Measurements from ENCODE around the gene NRROS.
A peak's percentile ranks its signal among the peaks of the same experiment; 100 is the strongest.
"Not testable (repeated sequence)": the region's sequence is repeated elsewhere in the genome, so short reads cannot be mapped to it uniquely, and the experiment has no call there.

Gene NRROS

DNA sequence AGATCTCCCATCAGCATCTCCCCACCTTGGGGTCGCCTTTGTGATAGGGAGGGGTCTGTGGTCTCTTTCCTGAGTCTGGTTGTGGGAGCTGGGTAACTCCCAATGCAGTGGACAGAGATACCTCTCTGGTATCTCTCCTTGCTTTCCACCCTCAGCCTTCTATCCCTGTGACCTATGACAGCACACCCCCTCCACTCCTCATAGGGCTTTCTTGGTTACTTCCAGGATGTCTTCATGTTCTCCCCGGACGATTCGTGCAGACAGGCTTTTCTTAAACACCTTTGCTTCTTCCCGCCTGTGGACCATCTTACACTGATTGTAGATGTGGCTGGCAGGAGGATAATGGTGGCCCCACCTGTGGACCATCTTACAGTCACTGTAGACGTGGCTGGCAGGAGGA, 14.2 kb upstream of the NRROS start:
- DNase-seq, result no peak

- DNase-seq, result no peak
Measured at GRCh38 chr3:196627918-196628231, 11.6 kb upstream of the NRROS start.

GRCh38 chr3:196629228-196629627, 10.3 kb upstream of the NRROS start:
- DNase-seq, result no peak

DNA sequence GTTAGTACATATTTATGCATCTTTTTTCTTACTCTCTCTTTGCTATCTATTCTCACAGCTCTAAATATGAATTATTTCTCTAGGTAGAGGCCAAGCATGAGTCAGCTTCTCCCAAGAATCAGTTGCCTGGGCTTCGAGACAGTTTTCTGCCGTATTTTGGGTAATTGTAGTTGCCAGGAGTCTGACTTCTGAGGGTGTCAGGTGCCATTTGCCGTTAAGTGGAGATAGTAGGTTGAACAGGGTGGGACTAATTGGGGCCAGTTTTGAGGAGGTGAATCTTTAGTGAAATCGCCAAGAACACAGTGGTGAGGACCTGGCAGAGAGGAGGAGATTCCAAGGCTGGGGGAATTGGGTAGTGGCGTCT, 7.8 kb upstream of the NRROS start:
- DNase-seq, result no peak

GRCh38 chr3:196632046-196632751, 7.3 kb upstream of the NRROS start:
- DNase-seq, result peak; percentile 79

DNA sequence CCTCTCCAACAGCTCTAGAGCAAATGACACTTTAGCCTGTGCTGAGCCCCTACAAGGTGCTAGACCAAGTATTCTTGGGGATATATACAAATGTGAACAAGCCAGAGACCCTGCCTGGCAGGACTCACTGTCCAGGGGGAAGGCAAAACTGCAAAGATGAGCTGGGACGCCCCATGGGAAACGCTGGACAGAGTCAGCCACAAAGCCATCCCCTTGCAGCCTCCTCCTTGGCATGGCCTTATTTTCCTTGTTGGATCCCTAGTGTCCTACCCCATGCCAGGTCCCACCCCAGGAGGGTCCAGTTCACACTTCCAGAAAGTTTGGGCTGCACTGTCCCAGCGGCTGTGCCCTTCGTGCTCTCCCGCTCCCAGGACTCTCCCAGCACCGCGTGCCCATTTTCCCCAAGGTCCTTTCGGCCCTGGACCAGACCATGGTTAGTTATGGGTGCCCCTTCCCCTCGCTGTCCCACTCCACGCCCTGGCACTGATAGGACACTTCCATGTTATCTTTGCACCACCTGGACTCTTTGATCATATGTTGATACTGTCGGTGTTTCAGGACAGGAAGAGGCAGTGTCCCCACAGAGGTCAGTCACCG, 5.8 kb upstream of the NRROS start:
- DNase-seq, result no peak

DNA sequence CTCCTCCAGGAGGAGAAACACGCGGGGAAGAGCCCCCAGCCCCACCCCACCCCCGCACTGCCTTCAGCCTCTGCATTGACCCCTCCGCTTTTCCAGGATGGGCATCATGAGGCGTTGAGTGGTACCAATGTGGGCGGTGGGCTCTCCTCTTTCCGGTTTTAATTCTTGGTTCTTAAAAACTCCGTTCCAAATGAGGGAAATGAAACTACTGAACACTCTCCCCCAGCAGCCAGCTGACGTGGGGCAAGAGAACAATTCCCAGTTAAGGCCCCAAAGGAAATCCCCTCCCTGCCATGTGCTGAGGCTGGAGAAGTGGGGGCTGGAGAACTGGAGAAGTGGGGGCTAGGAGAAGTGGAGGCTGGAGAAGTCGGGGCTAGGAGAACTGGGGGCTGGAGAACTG, 5.3 kb upstream of the NRROS start:
- no peak for DNase-seq

- DNase-seq, result no peak
Measured at GRCh38 chr3:196634829-196635228, 4.7 kb upstream of the NRROS start.

DNA sequence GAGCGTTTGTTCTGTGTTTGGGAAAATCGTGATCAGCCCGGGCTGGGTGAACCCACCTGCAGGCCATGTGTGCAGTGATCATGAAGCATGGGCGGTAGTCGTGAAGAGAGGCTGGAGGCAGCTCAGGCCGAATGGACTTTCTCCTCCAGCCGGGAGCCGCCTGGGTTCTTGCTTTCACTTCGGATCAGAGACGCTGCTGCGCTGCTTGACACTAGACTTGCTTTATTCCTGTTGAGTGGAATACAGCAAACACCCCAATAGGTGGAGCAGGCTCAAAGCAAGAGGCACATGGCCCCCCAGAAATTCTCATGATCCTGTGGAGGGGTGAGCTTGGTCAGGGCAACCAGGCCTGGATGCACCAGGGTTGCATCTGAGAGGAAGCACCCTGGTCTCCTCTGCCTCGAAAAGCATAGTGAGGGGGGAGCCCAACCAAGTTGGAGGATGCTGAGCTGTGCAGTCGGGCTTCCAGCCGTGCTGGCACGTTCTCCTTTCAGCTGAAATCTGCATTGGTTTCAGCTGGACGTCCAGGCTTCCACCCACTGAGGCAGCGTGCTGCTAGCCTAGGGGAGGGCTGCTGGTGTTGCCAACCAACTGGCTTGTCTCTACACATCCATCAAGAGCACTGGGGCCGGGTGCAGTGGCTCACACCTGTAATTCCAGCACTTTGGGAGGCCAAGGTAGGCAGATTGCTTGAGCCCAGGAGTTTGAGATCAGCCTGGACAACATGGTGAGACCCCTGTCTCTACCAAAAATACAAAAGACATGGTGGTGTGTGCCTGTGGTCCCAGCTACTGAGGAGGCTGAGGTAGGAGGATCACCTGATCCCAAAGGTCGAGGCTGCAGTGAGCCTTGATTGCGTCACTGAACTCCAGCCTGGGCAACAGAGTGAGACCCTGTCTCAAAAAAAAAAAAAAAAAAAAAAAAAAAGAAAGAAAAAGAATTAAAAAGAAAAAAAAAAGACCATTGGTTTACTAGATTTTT, 2.8 kb upstream of the NRROS start:
- DNase-seq, result no peak

GRCh38 chr3:196637941-196638340, 1.6 kb upstream of the NRROS start:
- not testable (repeated sequence) for DNase-seq

DNA sequence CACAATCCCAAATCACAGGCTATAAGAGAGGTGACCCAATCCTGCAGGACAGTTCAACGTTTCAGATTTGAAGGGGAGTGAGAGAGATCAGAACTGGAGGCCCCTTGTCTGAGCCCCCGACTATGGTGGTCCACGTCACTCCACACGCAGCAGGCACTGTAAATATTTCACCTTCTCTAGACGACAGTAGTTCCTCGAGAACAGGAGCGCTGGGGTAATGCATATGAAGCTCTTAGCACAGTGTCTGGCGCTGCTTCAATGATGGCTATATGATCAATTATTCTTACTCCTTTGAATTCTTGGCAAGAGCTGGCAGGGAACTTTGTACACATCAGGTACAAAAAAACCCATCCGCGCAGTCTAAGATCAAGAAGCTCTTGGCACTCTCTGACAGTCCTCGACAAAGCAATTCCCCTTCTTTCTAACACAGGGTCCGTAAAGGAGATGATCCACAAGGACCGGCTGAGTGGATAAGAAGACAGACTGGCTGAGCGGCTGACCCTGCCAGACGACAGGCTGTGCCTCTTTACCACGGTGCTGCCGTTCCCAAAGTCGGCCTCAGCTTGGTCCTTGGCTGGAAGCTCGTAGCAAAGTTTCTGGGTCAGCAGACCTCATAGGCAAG, 522 bp upstream of the NRROS start:
- DNase-seq, result no peak

DNA sequence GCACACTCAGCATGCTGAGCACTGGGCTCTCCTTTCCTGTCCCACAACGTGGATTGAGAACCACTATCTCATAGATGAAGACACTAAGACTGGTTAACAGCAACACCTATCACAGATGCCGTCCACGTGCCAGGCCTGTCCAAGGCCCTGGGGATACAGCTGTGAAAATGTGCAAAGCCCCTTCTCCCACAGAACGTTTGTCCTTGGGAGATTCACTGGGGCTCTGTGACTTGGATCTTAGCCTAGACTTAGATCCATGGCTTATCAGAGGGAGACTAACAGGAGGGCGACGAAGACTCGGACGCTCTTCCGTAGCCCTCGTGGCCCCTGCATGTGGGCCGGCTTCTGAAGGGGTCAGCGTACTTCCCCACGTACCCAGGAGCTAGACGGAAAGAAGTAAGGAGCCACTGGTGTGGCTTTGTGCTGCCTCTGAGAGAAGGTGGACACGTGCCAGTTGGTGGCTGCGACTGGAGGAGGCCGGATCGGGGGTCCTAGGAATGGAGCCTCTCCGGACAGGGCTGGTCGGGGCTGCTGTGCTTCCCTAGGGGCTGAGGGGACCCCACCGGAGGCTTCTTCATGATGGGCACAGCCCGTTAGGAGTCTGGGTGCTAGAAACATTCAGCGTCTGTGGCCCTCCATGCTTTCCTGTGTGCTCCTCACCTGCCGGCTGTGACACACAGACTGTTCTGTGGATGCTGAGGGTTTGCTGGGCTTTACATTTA, 964 bp downstream of the NRROS start:
- no peak for DNase-seq

GRCh38 chr3:196641333-196642054, 2.0 kb downstream of the NRROS start:
- no peak for DNase-seq

- DNase-seq, result no peak
Measured at GRCh38 chr3:196642434-196642833, 2.9 kb downstream of the NRROS start.

GRCh38 chr3:196643201-196643749, 3.8 kb downstream of the NRROS start:
- DNase-seq, result no peak

- DNase-seq, result no peak
Measured at GRCh38 chr3:196643761-196644160, 4.3 kb downstream of the NRROS start.

DNA sequence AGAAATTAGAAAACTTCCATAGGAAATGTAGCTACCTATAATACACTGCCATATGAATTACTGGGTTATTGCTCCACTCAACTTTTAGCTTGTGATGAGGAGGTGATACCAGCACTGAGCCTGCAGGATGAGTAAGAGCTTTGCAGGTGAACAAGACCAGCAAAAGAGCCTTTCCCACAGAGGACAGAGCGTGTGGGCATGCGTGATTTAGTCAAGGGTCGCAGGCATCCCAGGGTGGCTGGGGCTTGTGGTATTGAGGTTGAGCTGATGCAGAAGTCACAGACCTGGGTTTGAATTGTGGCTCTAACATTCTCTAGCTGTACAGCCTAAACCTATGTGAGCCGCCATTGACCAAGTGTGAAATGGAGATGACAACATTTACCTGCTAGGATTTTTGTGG, 5.6 kb downstream of the NRROS start:
- no peak for DNase-seq

- no peak for DNase-seq
Measured at GRCh38 chr3:196645897-196646665, 6.6 kb downstream of the NRROS start.

GRCh38 chr3:196646666-196647216, 7.2 kb downstream of the NRROS start:
- DNase-seq, result no peak

GRCh38 chr3:196650740-196651311, 11.3 kb downstream of the NRROS start:
- DNase-seq, result peak; percentile 96

All from NCI-H226 (cell line).